ENCODE results near the gene BTG1. TPM values are rescaled to one million over a fixed set of nuclear protein-coding genes. Genes with fewer than 3 reads are reported as not detected.
A peak's percentile ranks its signal among the peaks of the same experiment; 100 is the strongest.
"Not testable (repeated sequence)": the region's sequence is repeated elsewhere in the genome, so short reads cannot be mapped to it uniquely, and the experiment has no call there.

BTG1 gene
- total RNA-seq, 1 donor from 2014 or later: 66.9 TPM

DNA sequence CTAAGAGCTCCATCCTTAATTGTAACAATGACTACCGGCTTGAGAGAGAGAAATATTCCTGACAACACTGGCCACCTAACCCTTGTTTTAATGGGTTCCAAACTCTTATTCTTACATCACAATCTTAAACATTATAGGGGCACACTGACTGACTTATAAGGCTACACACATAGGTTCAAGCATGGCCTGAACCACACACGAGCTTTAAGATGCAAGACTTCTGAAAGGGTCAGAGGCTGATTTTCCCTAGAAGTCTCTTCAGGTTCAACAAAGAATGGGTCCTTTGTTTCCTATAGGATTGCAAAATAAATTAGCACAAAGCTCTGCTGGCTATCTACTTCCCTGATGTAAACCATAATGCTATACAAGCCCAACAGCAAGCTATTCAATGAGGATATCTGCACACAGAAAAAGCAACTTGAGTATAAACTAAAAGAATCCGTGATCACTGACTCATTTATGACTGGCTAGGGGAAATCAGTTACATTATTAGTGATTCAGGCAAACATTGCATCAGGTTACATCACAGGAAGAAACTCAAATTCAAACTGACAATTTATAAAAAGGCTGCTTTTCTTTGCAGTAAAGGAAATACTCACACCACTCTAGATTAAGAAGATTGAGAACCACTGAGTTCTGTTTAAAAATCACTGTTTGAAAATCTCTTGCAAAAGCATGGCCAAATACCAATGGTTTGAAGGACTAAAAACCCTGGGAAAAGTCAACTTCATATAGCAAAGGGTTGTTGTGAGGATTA, 8.5 kb downstream of the BTG1 start:
- DNase-seq (ENCODE audit: missing footprints) (no peak), ATAC-seq (no peak)
- intact Hi-C loops (cut with DNase I): loop anchor here (5.0 kb wide), 1 partner anchor 60 kb away; no protein-coding TSS in a partner anchor

DNA sequence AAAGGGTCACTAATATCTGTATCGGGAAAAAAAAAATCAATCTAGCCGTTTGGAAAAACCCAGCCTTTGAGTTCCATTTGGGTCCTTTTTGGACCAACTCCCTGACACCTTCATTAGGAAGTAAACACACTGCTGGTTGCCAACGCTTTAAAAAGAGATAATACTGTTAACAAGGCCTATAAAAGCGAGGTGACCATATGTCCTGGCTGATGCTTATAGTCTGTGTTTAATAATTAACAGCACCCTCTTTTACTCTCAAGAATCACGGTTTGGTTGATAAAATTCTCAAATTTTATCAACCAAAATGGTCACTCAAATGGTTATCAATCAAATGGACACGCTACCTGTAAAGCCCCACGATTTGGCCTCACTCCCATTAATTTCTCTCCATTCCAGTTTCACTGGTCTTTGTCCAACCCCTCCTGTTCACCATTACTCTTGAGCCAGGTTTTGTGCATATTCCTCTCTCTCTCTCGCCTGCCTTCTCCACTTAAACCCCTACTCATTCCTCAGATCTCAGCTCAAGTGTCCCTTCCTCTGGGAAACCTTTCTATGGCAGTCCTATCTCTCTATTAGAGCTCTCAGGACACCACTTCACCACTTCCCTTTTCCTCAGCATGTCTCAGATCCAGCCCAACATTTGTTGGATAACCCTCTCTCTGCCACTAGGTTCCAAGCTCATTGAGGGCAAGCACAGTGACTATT, 9.5 kb downstream of the BTG1 start:
- peak; percentile 50 for ATAC-seq

DNA sequence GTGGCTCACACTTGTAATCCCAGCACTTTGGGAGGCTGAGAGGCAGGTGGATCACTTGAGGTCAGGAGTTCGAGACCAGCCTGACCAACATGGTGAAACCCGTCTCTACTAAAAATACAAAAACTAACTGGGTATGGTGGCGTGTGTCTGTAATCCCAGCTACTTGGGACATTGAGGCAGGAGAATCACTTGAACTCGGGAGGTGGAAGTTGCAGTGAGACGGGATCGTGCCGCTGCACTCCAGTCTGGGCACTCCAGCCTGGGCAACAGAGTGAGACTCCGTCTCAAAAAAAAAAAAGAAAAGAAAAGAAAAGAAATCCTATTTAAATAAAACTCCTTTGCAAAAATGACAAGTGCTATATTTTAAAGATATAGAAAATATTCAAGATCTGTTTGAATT, 10.1 kb downstream of the BTG1 start:
- not testable (repeated sequence) for ATAC-seq; DNase-seq (ENCODE audit: missing footprints)
- intact Hi-C loops (cut with DNase I): loop anchor here (5.0 kb wide), 1 partner anchor 58 kb away; no protein-coding TSS in a partner anchor

More for the DNA sequence above, 9.5 kb downstream of the BTG1 start:
- intact Hi-C loops (cut with DNase I): loop anchor here (5.0 kb wide), 1 partner anchor 59 kb away; no protein-coding TSS in a partner anchor
- DNase-seq (ENCODE audit: missing footprints): no peak

DNA sequence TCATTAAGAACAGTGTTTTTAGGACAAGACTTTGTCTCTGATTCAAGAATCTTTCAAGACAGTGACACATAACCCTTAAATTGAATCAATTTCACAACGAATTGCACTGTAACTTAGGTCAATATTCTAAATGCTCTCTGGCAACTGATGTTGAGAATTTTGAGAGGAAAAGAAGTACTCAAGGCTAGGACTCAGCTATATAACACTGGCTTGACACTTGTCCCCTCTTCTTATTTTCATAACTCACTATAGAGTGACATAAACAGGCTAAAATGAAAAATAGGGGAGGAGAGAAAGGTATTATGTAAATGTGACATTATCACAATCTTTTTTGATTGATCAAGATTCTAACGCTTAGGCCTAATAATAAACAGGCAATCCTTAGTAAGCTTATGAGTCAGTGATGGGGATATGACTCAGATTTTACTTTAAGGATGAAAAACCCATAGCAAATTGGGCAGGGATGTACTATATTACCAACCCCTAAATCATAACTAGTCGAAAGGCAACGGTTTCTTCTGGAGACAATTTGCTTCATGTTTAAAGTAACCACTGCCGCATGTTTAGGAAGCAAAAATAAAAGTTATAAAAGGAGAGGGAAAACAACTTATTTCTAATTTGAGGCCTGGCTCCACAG, 10.9 kb downstream of the BTG1 start:
- ATAC-seq (no peak), DNase-seq (ENCODE audit: missing footprints) (no peak)
- intact Hi-C loops (cut with DNase I): loop anchor here (5.0 kb wide), 1 partner anchor 57 kb away; no protein-coding TSS in a partner anchor

DNA sequence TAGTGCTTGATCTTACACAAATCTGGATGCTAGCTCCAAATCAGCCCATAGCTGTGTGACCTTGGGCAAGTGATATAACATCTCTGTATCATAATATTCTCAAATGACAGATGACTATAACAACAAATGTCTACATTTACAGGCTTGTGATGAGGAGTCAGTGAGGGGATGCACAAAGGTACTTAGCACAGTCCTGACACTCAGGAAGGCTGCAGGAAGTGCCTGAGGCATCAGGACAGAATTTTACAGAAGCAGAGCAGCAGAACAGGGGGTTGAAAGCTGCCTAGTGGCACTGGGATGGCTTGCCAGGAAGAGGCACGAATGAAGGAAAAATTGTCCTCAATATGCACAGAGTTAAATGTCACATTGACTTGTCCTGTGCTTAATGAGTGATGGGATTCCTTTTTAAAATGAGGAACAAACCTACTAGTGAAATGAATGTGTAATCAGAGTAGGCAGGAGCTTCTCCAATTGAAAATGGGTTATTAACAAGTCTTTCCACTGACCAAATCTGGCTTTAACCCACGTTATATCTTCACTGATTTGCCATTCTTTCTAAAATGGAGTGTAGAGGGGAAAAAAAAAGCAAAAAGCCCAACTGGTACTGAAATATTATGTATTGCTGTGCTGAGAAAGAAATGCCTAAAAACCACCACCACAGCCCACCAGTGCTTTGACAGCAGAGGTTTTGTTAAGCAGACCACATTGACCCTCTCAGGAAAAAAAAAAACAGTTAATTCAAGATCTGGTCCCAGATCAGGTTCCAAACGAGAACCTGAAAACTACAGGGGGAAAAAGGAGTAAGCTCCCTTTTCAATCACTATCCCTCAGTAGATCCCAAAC, 11.6 kb downstream of the BTG1 start:
- ATAC-seq: no peak
- intact Hi-C loops (cut with DNase I): loop anchor here (2.0 kb wide), 1 partner anchor 131 kb away; no protein-coding TSS in a partner anchor
- DNase-seq (ENCODE audit: missing footprints): no peak

DNA sequence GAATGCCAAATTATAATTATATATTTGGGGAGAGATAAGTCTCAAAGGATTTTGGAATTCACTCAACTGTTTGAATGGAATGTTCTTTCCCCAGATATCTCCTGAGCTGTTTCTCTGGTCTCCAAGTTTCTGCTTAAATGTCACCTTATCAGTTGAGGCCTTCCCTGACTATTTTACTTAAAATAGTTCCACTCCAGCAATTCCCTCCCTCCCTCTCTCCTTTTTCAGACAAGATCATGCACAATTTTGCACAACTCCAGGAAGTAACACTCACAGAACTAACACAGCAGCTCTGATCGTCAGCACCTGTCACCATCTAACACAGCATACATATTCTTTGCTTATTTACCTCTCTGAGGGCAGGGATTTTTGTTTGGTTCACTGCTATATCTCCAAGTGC, 12.5 kb downstream of the BTG1 start:
- ATAC-seq (peak; percentile 74), DNase-seq (ENCODE audit: missing footprints) (no peak)
- intact Hi-C loops (cut with DNase I): loop anchor here (2.0 kb wide), 1 partner anchor 130 kb away; no protein-coding TSS in a partner anchor

DNA sequence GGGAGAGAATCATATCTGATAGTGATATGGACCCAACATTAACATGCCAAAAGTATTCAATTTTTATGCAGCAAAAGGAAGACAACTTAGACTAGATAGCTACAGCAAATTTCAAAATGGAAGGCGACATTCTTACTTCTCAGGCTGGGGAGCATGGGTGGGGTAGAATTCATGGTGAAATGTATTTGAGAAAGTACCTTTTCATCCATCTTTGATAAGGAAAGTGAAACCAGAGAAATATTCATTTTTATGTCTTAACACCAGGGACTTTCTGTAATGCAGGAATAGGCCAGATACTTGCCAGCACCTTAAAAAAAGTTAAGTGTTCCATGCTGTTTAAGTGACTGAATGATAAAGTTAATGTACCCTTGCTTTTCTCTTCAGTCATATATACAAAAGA, 13.4 kb downstream of the BTG1 start:
- DNase-seq (ENCODE audit: missing footprints): no peak
- ATAC-seq: no peak
- intact Hi-C loops (cut with DNase I): loop anchor here (2.0 kb wide), 1 partner anchor 129 kb away; no protein-coding TSS in a partner anchor

DNA sequence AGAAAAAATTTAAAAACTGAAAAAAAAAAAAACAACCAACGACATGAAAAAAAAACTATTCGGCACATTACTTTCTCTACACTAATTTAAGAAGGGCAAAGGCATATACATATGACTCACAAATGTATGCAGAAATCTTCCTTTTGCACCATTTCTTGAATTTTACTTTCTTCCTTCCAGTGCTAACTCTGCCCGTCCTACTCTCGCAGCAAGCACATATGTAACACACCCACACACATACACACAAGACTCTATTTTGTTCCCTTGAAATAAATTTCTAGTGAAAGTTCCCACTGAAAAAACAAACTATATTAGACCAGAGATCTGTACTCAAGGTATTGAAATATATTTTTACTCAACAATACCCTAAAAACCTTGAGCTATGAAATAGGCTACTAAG, 14.6 kb downstream of the BTG1 start:
- intact Hi-C loops (cut with DNase I): no loop called here

DNA sequence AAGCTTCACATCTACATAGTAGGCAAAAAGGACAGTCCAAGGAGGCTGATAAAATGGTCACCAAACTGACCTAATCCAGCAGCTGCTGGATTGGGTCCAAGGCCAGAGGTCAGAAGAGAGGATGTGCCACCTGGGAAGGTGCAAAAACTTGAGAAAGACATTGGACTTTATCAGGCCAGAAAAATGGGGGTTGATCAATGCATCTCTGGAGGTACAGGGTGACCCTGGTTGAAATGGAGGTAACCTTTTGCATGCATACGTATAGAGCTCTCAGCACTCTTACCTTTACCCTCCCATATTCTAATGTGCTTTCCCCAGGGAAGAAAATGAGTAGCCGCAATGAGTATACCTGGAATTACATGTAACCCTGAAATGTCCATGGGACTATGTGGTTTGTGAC, 16.0 kb downstream of the BTG1 start:
- no peak for DNase-seq (ENCODE audit: missing footprints)

More for the DNA sequence above, 14.6 kb downstream of the BTG1 start:
- DNase-seq (ENCODE audit: missing footprints) (no peak), ATAC-seq (no peak)

DNA sequence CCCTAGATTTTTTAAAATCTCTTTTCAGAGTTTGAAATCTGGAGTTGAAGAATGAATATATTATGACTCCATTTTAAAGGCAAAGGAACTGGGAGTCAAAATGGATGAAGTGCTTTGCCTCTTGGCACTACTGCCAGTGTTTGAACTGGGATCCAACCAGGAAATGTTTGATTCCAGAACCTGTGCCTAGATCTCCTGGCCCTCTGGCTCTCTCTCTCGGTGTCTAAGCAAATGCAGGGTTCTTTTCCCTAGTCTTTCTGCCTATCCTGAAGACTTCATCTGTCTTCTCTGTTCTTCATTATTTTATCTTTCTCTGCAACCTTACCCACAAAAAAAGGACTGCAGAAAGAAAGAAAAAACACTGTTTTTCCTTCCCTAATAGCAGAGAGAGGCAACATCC, 17.0 kb downstream of the BTG1 start:
- ATAC-seq (no peak), DNase-seq (ENCODE audit: missing footprints) (no peak)
- intact Hi-C loops (cut with DNase I): no loop called here

More for the DNA sequence above, 16.0 kb downstream of the BTG1 start:
- intact Hi-C loops (cut with DNase I): no loop called here
- ATAC-seq: no peak

DNA sequence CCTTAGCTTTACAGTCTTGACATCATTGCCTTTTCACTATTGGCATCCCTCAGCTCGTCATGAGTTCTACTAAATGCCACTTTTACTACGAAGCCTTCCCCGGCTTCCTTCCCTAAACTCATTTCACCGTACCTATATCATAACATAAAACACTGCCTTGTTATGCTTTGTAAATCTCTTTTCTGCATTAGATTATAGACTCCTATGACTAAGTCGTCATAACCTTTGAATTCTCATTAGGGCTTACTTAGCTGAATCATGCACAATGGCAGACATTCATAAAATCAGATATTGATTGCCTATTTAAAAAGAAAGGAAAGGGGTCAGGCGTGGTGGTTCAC, 21.0 kb downstream of the BTG1 start:
- intact Hi-C loops (cut with DNase I): no loop called here
- no peak for DNase-seq (ENCODE audit: missing footprints)
- no peak for ATAC-seq

DNA sequence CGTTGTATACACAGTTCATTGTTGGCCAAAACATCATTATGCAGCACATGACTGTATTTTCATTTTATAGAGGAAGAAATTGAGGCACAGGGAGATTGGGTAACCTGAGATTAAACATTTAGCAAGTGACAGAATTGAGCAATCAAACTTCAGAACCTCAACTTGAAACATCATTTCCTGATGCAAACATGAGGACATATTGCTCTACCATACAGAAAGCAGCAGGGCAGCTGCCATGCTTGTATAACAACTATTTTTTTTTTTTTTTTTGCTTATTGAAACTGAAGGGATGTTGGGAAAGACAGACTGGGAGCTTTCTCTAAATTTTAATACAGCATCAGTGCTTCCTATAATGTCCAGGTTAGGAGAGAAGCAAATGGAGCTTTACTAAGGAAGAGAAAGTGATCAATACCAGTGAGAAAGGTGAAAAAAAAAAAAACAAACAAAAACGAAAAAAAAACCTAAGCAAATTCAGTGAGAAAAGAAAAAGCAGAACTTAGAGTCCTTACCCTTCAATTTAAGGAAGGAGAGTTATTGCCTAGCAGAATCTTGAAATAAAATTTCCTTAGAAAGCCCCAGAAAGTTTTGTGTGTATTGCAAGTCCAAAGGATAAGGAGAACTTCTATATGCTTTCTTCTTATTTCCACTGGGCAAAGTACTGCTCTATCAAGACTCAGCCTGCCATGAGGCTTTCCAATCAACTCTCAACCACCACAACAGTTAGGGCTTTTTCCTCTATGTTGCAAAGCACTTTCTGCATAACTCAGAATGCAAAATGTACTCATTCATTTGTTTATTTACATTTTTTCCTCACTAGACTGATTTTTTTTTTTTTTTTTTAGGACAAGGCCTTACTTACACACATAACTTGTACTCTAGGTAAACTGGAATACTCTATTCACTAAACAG, 21.6 kb downstream of the BTG1 start:
- intact Hi-C loops (cut with DNase I): no loop called here

DNA sequence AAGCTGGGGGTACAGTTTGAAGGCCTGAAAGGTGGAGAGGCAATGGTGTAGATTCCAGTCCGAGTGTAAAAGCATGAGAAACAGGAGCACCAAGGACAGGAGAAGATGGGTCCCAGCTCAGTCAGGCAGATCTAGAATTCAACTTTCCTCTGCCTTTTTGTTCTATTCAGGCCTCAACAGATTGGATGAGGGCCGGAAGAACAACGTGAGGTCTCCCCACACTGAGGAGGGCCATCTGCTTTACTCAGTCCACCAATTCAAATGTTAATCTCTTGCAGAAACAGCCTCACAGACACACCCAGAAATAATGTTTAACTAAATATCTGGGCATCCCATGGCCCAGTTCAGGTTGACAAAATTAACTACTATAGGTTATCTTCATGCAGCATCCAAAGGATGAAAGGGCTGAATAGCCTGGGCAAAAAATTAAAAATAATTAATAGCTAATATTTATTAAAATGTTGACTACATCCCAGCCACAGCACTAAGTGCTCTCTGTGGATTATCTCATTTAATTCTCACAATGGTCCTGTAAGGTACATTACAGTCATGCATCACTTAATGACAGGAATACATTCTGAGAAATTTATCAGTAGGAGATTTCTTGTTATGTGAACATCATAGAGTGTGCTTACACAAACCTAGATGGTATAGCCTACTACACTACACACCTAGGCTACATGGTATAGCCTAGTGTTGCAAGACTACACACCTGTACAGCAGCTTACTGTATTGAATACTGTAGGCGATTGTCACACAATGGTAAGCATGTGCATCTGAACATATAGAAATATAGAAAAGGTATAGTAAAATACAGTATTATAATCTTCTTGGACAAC, 22.5 kb downstream of the BTG1 start:
- DNase-seq (ENCODE audit: missing footprints) (no peak), ATAC-seq (no peak)
- intact Hi-C loops (cut with DNase I): no loop called here

More for the DNA sequence above, 21.6 kb downstream of the BTG1 start:
- no peak for ATAC-seq
- DNase-seq (ENCODE audit: missing footprints): no peak

DNA sequence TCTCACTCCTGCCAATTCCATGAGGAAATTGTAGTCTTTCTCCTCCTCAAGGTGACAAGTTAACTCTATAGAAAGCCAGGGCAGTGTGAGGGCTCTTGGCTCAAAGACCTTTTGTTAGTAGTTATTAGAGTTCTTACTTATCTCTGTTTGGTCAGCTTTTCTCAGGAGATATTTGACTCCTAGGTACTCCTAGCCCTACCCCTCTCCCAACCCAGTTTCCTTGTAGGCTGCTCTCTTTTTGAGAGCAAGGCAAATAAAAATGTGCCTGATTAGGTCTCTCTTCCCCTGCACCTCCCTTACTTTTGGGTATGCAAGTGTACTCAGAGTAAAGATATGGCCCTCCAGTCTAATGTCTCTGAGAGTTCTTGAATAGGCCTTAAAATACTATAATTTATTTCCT, 23.8 kb downstream of the BTG1 start:
- ATAC-seq: no peak
- no peak for DNase-seq (ENCODE audit: missing footprints)
- intact Hi-C loops (cut with DNase I): no loop called here

DNA sequence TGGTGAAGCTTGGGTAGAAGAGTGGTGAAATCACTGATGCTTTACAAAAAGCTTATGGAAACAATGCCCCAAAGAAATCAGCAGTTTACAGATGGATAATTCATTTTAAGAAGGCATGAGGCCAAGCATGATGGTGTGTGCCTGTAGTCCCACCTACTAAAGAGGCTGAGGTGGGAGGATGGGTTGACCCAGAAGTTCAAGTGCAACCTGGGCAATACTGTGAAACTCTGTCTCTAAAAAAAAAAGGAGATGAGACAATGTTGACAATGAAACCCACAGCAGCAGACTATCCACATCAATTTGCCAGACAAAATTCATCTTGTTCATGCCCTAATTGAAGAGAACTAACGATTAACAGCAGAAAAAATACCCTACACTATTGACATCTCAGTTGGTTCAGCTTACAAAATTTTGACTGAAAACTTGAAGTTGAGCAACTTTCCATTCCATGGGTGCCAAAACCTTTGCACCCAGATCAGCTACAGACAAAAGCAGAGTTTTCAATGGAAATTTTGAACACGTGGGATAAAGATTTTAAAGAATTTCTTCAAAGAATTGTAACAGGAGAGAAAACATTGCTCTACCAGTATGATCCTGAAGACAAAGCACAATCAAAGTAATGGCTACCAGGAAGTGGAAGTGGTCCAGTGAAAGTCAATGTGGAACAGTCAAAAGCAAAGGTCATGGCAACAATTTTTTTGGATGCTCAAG, 26.7 kb downstream of the BTG1 start:
- intact Hi-C loops (cut with DNase I): no loop called here
- DNase-seq (ENCODE audit: missing footprints): no peak
- ATAC-seq: no peak

DNA sequence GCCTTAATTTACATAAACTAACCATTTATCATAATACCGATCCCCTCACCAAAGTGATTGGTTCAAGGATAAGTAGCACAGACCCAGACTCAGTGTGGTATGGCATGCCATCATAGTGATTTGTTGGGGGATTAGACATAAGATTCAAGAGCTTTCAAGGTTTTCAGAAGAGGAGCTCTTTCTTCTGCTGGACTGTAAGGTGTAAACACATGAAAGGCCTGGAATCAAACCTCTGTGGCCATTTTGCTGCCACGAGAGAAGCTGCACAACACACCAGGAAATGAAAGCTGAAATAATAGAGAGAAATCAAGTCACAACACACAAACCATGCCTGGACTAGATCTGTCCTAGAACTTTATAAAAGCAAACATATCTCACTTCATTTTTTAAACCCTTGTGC, 30.8 kb downstream of the BTG1 start:
- ATAC-seq (no peak), DNase-seq (ENCODE audit: missing footprints) (no peak)
- intact Hi-C loops (cut with DNase I): no loop called here

All from Right ventricle myocardium inferior (tissue), 1 donor.